DOHH2 (cell line): Measurements from ENCODE around the gene DGKZ.
A peak's percentile ranks its signal among the peaks of the same experiment; 100 is the strongest.

Source experiments
- CTCF ChIP-seq: fragments of 200-600 bp; sonication (generic); IDR thresholded peaks from one replicate; pipeline ENCODE4 v1.5.1; 2014; ENCODE audit warnings: antibody characterized with exemption, mild to moderate bottlenecking, low read depth, low read length; ENCODE audit not compliant: poor library complexity, severe bottlenecking
- EZH2phosphoT487 ChIP-seq: fragments of 200-600 bp; sonication (generic); IDR thresholded peaks from 2 replicates; pipeline ENCODE4 v1.6.1; 2017; ENCODE audit warnings: borderline replicate concordance, mild to moderate bottlenecking, antibody characterized with exemption, low read length, moderate library complexity, mixed read lengths

- TF ChIP-seq CTCF (no peak), EZH2phosphoT487 (0 out of 2 replicates have a peak, but pooled peaks have one; percentile 25)
Measured at GRCh38 chr11:46332568-46333393, 14.5 kb upstream of the DGKZ start.
